ENCODE results near the gene POLR2I.
"Not testable (repeated sequence)": the region's sequence is repeated elsewhere in the genome, so short reads cannot be mapped to it uniquely, and the experiment has no call there.

The POLR2I gene

GRCh38 chr19:36114721-36115452, at the start of gene POLR2I:
Gene POLR2I (minus strand): TSS chr19:36114875. CDS start chr19:36114856, 19 bp downstream.
- peak; percentile 97 for DNase-seq (ENCODE audit: low read depth)

- no peak for DNase-seq (ENCODE audit: low read depth)
Observed at GRCh38 chr19:36163813-36164212, 49.1 kb upstream of the POLR2I start.

GRCh38 chr19:36160821-36161596, 46.3 kb upstream of the POLR2I start:
- no peak for DNase-seq (ENCODE audit: low read depth)

GRCh38 chr19:36153126-36153525, 38.5 kb upstream of the POLR2I start:
- no peak for DNase-seq (ENCODE audit: low read depth)

GRCh38 chr19:36152352-36153091, 37.8 kb upstream of the POLR2I start, which contains the start of gene COX7A1:
Gene COX7A1 (minus strand): TSS chr19:36152447. CDS start chr19:36152407, 40 bp downstream.
- DNase-seq (ENCODE audit: low read depth): no peak

GRCh38 chr19:36152019-36152351, 37.3 kb upstream of the POLR2I start:
- no peak for DNase-seq (ENCODE audit: low read depth)

- DNase-seq (ENCODE audit: low read depth): no peak
Observed at GRCh38 chr19:36151144-36152018, 36.7 kb upstream of the POLR2I start.

GRCh38 chr19:36150586-36150985, 35.9 kb upstream of the POLR2I start:
- DNase-seq (ENCODE audit: low read depth): no peak

- DNase-seq (ENCODE audit: low read depth): no peak
Observed at GRCh38 chr19:36149673-36150406, 35.2 kb upstream of the POLR2I start.

GRCh38 chr19:36144624-36145023, 29.9 kb upstream of the POLR2I start:
- no peak for DNase-seq (ENCODE audit: low read depth)

GRCh38 chr19:36142496-36142895, 27.8 kb upstream of the POLR2I start:
- no peak for DNase-seq (ENCODE audit: low read depth)

- no peak for DNase-seq (ENCODE audit: low read depth)
Observed at GRCh38 chr19:36142046-36142445, 27.4 kb upstream of the POLR2I start.

- peak; percentile 86 for DNase-seq (ENCODE audit: low read depth)
Observed at GRCh38 chr19:36141039-36141927, 26.6 kb upstream of the POLR2I start.

GRCh38 chr19:36140304-36141038, 25.8 kb upstream of the POLR2I start:
- DNase-seq (ENCODE audit: low read depth): peak; percentile 11

GRCh38 chr19:36139473-36140303, 25.0 kb upstream of the POLR2I start, which contains the start of gene CAPNS1:
Gene CAPNS1 (plus strand): TSS chr19:36140066. CDS start chr19:36141012, 946 bp downstream.
- peak; percentile 86 for DNase-seq (ENCODE audit: low read depth)

GRCh38 chr19:36139120-36139472, 24.4 kb upstream of the POLR2I start:
- no peak for DNase-seq (ENCODE audit: low read depth)

- DNase-seq (ENCODE audit: low read depth): no peak
Observed at GRCh38 chr19:36136964-36137686, 22.4 kb upstream of the POLR2I start.

- DNase-seq (ENCODE audit: low read depth): not testable (repeated sequence)
Observed at GRCh38 chr19:36134867-36135266, 20.2 kb upstream of the POLR2I start.

All from stimulated activated CD8-positive, alpha-beta memory T cell treated with anti-CD3 and anti-CD28 coated beads, Interleukin-15, amount 100 ng/mL, for 1 hour (primary cell).